NOMO-1 (cell line): ENCODE data around the gene CIROP.

ENCODE experiments used
- DNase-seq, 2 experiments: peaks; one replicate each; lab custom pipeline; 2025; ENCODE audit not compliant: unreplicated experiment in 2 of 2; lab: John Stamatoyannopoulos, UW

CIROP gene, protein sequence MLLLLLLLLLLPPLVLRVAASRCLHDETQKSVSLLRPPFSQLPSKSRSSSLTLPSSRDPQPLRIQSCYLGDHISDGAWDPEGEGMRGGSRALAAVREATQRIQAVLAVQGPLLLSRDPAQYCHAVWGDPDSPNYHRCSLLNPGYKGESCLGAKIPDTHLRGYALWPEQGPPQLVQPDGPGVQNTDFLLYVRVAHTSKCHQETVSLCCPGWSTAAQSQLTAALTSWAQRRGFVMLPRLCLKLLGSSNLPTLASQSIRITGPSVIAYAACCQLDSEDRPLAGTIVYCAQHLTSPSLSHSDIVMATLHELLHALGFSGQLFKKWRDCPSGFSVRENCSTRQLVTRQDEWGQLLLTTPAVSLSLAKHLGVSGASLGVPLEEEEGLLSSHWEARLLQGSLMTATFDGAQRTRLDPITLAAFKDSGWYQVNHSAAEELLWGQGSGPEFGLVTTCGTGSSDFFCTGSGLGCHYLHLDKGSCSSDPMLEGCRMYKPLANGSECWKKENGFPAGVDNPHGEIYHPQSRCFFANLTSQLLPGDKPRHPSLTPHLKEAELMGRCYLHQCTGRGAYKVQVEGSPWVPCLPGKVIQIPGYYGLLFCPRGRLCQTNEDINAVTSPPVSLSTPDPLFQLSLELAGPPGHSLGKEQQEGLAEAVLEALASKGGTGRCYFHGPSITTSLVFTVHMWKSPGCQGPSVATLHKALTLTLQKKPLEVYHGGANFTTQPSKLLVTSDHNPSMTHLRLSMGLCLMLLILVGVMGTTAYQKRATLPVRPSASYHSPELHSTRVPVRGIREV

DNA sequence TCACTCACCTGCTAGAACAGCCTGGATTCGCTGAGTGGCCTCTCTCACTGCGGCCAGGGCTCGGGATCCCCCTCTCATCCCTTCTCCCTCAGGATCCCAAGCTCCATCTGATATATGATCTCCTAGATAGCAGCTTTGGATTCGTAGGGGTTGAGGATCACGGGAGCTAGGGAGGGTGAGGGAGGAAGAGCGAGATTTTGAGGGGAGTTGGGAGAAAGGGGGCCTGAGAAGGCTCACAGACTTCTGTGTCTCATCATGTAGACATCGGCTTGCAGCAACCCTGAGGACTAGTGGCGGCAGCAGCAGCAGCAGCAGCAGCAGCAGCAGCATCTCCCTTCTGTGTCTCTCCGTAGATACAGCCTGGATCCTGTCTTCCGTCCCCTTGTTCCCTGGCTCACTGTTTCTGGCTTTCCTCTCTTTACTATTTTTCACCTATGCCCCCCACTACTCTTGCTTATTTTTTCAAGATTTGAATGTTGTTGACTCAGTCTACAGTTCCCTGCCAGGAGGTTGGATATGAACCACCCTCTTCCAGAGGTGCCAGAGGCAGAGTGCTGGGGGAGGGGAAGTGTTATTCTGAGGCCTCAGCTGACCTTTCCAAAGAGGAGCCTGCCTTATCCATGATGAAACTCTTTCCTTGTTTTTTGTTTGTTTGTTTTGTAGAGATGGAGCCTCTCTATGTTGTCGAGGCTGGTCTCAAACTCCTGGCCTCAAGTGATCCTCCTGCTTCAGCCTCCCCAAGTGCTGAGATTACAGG, at the start of gene CIROP:
CIROP (minus strand) TSS at position 399 of the 757 bp plus-strand sequence; CDS start at position 330, 69 bp downstream.
- no peak for DNase-seq

- DNase-seq, result peak; percentile 72 to 90
Measured at GRCh38 chr14:23153851-23154796, 49.3 kb upstream of the CIROP start.

DNA sequence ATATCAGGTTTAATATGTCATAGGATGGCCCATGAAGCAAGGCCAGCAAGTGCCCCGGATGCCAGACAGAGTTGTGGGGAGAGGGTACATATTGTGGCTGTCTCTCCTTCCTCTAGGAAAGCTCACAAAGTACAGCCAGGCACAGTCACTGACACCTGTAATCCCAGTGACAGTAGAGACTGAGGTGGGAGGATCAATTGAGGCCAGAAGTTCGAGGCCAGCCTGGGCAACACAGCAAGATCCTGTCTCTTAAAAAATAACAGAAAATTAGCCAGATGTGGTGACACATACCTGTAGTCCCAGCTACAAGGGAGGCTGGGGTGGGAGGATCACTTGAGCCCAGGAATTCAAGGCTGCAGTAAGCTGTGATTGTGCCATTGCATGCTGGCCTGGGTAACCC, 46.6 kb upstream of the CIROP start:
- DNase-seq, result no peak

GRCh38 chr14:23149745-23150144, 45.0 kb upstream of the CIROP start:
- no peak for DNase-seq

- no peak for DNase-seq
Measured at GRCh38 chr14:23148591-23149249, 43.9 kb upstream of the CIROP start.

GRCh38 chr14:23147676-23148075, 42.9 kb upstream of the CIROP start:
- DNase-seq, result no peak

DNA sequence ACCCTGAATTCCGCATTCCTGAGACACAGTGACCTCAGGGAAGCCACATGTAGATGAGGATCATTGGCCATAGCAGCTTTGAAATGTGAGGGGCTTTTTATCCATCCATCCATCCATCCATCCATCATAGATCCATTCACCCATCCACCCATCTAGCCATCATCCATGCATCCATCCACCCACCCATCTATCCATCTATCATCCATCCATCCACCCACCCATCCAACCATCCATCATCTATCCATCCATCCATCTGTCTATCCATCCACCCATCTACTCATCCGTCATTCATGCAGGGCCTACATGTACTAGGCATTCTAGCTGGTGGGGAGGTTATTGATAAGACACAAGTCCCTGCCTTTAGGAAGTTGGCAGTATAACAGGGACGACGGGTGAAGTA, 42.2 kb upstream of the CIROP start:
- no peak for DNase-seq

DNA sequence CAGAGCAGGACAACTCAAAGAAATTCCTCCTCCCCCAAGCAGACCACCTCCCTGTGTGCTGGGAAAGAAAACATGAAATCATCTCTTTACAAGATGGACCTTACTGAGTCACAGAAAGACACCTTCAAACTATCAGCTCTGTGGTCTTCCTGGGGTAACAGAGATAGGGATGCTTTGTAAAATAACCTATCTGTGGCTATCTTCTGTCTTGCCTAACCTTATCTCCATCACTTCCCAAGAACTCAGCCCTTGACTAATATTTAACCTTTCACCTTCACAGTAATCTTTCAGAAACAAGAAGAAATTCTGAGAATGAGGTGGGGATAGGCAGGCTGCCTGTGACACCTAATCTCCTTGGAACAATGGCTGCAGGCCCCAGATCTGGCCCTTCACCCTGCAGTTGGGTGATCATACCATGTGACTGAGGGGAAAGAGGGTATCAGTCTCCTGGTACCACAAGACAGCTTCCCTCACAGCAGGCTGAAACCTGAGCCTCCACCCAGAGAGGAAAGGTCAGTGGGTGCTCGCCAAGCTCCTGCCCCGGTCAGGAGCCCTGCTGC, 41.6 kb upstream of the CIROP start:
- no peak for DNase-seq

GRCh38 chr14:23145794-23146350, 41.1 kb upstream of the CIROP start:
- DNase-seq, result no peak

DNA sequence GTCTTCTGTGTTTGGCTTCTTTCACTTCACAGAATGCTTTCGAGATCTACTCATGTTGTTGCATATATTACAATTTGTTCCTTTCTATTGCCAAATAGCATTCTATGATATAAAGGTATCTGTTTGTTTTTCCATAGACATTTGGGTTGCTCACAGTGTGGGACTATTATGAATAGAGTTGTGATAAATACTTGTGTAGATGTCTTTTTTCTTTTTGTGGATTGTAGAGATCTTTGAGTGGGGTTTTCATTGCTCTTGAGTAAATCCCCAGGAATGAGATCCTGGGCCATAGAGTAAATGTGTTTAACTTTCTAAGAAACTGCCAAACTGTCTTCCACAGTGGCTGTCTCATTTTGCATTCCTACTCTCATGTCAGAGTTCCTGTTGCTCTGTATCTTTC, 39.1 kb upstream of the CIROP start:
- no peak for DNase-seq

GRCh38 chr14:23142826-23143225, 38.0 kb upstream of the CIROP start:
- DNase-seq, result no peak

DNA sequence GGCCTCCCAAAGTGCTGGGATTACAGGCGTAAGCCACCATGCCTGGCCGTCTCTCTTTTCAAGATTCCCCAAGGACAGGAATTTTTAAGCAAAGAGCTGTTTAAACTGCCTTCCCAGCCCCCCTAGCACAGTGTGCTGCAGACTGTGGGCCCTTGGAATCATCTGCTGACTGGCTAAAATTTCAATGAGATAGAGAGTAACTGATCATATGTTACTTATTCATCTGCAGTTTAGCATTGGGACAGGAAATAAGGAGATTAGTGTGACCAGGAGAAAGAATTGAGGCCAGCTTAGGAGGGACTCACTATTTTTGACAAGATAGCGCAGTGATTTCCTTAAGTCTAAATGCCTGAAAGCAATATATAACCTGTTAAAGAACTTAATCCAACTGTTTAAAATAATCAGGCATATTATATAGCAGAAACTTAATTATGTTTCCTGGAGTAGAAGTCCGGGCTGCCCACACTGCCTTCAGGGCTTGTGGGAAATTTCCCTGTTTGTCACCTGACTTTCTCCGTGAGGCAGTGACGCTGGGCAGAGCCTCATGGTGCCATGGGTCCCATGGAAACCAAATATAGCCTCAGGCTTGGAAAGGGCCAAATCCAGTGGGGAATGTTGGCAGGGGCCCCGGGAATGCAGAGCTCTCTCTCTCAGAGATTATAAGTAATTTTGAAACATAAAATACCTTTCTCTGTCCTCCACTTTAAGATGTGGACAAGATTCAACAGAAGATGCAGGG, 37.1 kb upstream of the CIROP start:
- DNase-seq, result no peak

DNA sequence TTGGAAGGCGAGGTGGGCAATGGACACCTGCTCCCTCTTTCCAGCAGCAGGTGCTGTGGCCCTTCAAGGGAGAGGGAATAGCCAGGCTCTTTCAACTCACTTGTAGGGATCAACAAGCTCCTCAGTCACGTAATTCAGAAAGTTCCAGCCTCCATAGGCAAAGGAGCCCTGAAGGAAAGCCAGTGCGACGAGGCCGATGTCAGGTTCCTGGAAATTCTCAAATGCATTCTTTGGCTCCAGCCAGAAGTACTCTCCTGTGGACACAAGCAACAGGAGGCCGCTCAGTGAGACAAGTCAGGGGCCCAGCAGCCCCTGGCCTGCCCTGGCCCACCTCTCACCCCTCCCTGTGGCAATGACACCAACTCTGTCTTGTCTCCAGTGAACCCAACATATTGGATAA, 35.6 kb upstream of the CIROP start:
- DNase-seq, result no peak

GRCh38 chr14:23139874-23140273, 35.1 kb upstream of the CIROP start:
- no peak for DNase-seq

- no peak for DNase-seq
Measured at GRCh38 chr14:23137813-23138535, 33.2 kb upstream of the CIROP start.

DNA sequence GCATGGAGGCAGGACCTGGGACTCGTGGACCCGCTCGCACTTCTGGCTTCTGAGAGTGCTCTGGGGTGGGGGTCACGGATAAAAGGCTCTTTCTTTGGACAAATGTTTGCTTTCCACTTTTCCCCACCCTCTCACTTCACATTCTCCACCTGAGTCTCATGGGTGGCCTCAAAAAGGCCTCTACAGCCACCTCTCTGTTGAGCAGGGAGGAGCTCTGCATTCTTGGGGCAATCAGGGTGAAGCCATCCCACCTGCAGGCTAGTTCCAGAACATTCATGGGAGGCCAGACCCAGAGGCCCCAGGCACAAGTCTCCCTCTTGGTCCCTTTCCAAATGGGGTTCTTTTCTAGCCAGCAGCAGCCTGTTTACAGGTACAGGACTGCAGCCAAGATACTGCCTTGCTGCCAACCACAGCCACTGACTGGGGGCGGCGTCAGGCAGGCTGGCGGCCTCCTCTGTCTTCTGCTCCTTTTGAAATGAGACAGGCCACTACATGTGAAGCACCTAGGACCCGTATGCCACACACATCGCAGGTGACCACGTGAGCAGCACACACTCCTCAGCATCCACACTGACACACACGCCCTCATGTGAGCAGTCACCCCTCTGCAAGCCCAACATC, 32.5 kb upstream of the CIROP start:
- DNase-seq, result no peak

GRCh38 chr14:23136566-23137133, 31.9 kb upstream of the CIROP start:
- no peak for DNase-seq
